Measurements from ENCODE around the gene PANK1.

The PANK1 gene

GRCh38 chr10:89543841-89544240, 101.2 kb downstream of the PANK1 start:
- H3K27ac ChIP-seq (ENCODE audit: low read depth, low read length) = no peak overlapping the region

GRCh38 chr10:89540420-89540949, 104.6 kb downstream of the PANK1 start:
- H3K27me3 ChIP-seq (ENCODE audit: low read length) = no peaks in the 10 kb centered on the region
- H3K4me3 ChIP-seq (ENCODE audit: insufficient read depth, low read length, poor library complexity, severe bottlenecking) = no peak overlapping the region
- H3K79me2 ChIP-seq (ENCODE audit: insufficient read depth, low read length) = no peaks in the 10 kb centered on the region
- no peak overlapping the region for H2AFZ ChIP-seq (ENCODE audit: low read depth, low read length, severe bottlenecking)
- no peak overlapping the region for H3K4me2 ChIP-seq (ENCODE audit: low read depth, low read length, poor library complexity, severe bottlenecking)
- H3K36me3 ChIP-seq (ENCODE audit: low read length) = no peaks in the 10 kb centered on the region
- H3K9me2 ChIP-seq (replicated peaks; ENCODE audit: insufficient read depth, low read length) = no peaks in the 10 kb centered on the region
- H4K20me1 ChIP-seq (ENCODE audit: low read depth, low read length) = no peaks in the 10 kb centered on the region
- no peaks in the 10 kb centered on the region for H3F3A ChIP-seq (ENCODE audit: insufficient read depth)
- no peak for TF ChIP-seq EZH2phosphoT487 (conservative IDR thresholded peaks at IDR 0.05; ENCODE audit: low read length)
- no peak for TF ChIP-seq CTCF (IDR thresholded peaks at IDR 0.05; ENCODE audit: insufficient read depth, low read length, poor library complexity, severe bottlenecking)
- no peak overlapping the region for H3K27ac ChIP-seq (ENCODE audit: low read depth, low read length)
- H3K9me3 ChIP-seq (ENCODE audit: insufficient read depth, low read length) = no peaks in the 10 kb centered on the region
- H3K9ac ChIP-seq (ENCODE audit: low read length) = no peak overlapping the region

More at GRCh38 chr10:89543841-89544240, 101.2 kb downstream of the PANK1 start:
- Histone ChIP-seq H4K20me1 (ENCODE audit: low read depth, low read length) (no peaks in the 10 kb centered on the region), H3K9me2 (replicated peaks; ENCODE audit: insufficient read depth, low read length) (no peaks in the 10 kb centered on the region), H3K79me2 (ENCODE audit: insufficient read depth, low read length) (no peaks in the 10 kb centered on the region), H3K9me3 (ENCODE audit: insufficient read depth, low read length) (no peaks in the 10 kb centered on the region), H3K36me3 (ENCODE audit: low read length) (no peaks in the 10 kb centered on the region), H3K27me3 (ENCODE audit: low read length) (no peaks in the 10 kb centered on the region), H3K9ac (ENCODE audit: low read length) (no peak overlapping the region), H3K4me3 (ENCODE audit: insufficient read depth, low read length, poor library complexity, severe bottlenecking) (no peak overlapping the region), H3F3A (ENCODE audit: insufficient read depth) (no peaks in the 10 kb centered on the region), H3K4me2 (ENCODE audit: low read depth, low read length, poor library complexity, severe bottlenecking) (no peak overlapping the region), H2AFZ (ENCODE audit: low read depth, low read length, severe bottlenecking) (no peak overlapping the region)
- TF ChIP-seq EZH2phosphoT487 (conservative IDR thresholded peaks at IDR 0.05; ENCODE audit: low read length) (no peak), CTCF (IDR thresholded peaks at IDR 0.05; ENCODE audit: insufficient read depth, low read length, poor library complexity, severe bottlenecking) (no peak)

- Histone ChIP-seq H3K4me2 (ENCODE audit: low read depth, low read length, poor library complexity, severe bottlenecking) (no peak overlapping the region), H3K9me3 (ENCODE audit: insufficient read depth, low read length) (no peaks in the 10 kb centered on the region), H3K4me3 (ENCODE audit: insufficient read depth, low read length, poor library complexity, severe bottlenecking) (no peak overlapping the region), H3F3A (ENCODE audit: insufficient read depth) (no peaks in the 10 kb centered on the region), H3K27me3 (ENCODE audit: low read length) (no peaks in the 10 kb centered on the region), H3K36me3 (ENCODE audit: low read length) (no peaks in the 10 kb centered on the region), H4K20me1 (ENCODE audit: low read depth, low read length) (no peaks in the 10 kb centered on the region), H3K9ac (ENCODE audit: low read length) (no peak overlapping the region), H3K79me2 (ENCODE audit: insufficient read depth, low read length) (no peaks in the 10 kb centered on the region), H3K27ac (ENCODE audit: low read depth, low read length) (no peak overlapping the region), H2AFZ (ENCODE audit: low read depth, low read length, severe bottlenecking) (no peak overlapping the region), H3K9me2 (replicated peaks; ENCODE audit: insufficient read depth, low read length) (no peaks in the 10 kb centered on the region)
- no peak for TF ChIP-seq EZH2phosphoT487 (conservative IDR thresholded peaks at IDR 0.05; ENCODE audit: low read length)
- no peak for TF ChIP-seq CTCF (IDR thresholded peaks at IDR 0.05; ENCODE audit: insufficient read depth, low read length, poor library complexity, severe bottlenecking)
Observed at GRCh38 chr10:89537364-89537763, 107.7 kb downstream of the PANK1 start.

All from SU-DHL-6 (cell line).